Activated CD4-positive, alpha-beta memory T cell treated with anti-CD3 and anti-CD28 coated beads for 36 hours (primary cell): ENCODE measurements around the gene STAT1. TPM values are rescaled to one million over a fixed set of nuclear protein-coding genes. Genes with fewer than 3 reads are reported as not detected.
"Not testable (repeated sequence)": the region's sequence is repeated elsewhere in the genome, so short reads cannot be mapped to it uniquely, and the experiment has no call there.

ENCODE experiments used
- CTCF ChIA-PET: fragments of 350-600 bp; sonication (Branson Sonifier 250); formaldehyde crosslinking; loops from one replicate; lab custom pipeline; 2021; ENCODE audit warnings: antibody characterized with exemption, inconsistent platforms; lab: Charles Lee
- POLR2A ChIA-PET: fragments of 350-600 bp; sonication (Branson Sonifier 250); formaldehyde crosslinking; loops from one replicate; lab custom pipeline; 2021; ENCODE audit warnings: antibody characterized with exemption; lab: Charles Lee
- DNase-seq: peaks from one replicate; pipeline ENCODE4 v3.0.0-alpha.2; 2020
- H3K27ac Mint-ChIP-seq: one replicate; pipeline ENCODE4 v1.8.0; 2021; ENCODE audit warnings: mixed read lengths
- H3K27me3 Mint-ChIP-seq: one replicate; pipeline ENCODE4 v1.8.0; 2021; ENCODE audit warnings: mixed read lengths
- H3K36me3 Mint-ChIP-seq: one replicate; pipeline ENCODE4 v1.8.0; 2021; ENCODE audit warnings: mixed read lengths
- H3K4me1 Mint-ChIP-seq: one replicate; pipeline ENCODE4 v1.8.0; 2021; ENCODE audit warnings: low read depth, mixed read lengths
- H3K4me3 Mint-ChIP-seq: one replicate; pipeline ENCODE4 v1.8.0; 2021; ENCODE audit warnings: mild to moderate bottlenecking, mixed read lengths
- H3K9me3 Mint-ChIP-seq: one replicate; pipeline ENCODE4 v1.8.0; 2021; ENCODE audit warnings: mixed read lengths
- intact Hi-C: fragments of 100-400 bp; cut with micrococcal nuclease; formaldehyde crosslinking; loops from one replicate; pipeline ENCODE4 v1.15.1; 2023
- total RNA-seq, 2 experiments: library from RNA; stranded (reverse); gene quantifications; one replicate each; pipeline ENCODE4 v1.2.3, GENCODE V29; 2021

Gene STAT1
- total RNA-seq, 2 experiments from 2014 or later: 309 to 314 TPM

- peaks cover 55% of the 10 kb centered on the region for H3K4me1 Mint-ChIP-seq
- H3K9me3 Mint-ChIP-seq: peaks cover 14% of the 10 kb centered on the region
- intact Hi-C loops: loop anchor here (5.0 kb wide), 1 partner anchor 35 kb away; no protein-coding TSS in a partner anchor
- no peak for DNase-seq
- H3K27me3 Mint-ChIP-seq: no peaks in the 10 kb centered on the region
- peak overlapping the region; percentile 86 for H3K27ac Mint-ChIP-seq
- H3K4me3 Mint-ChIP-seq: no peak overlapping the region
- CTCF ChIA-PET: interaction anchor here (1.1 to 1.8 kb wide), 4 partner anchors 9 to 25 kb away, joined by 3 to 7 read pairs (median 4); partner anchors contain the start of gene STAT1
- POLR2A ChIA-PET: interaction anchor here (1.2 to 1.5 kb wide), 2 partner anchors 16 to 24 kb away, joined by 3 to 4 read pairs; no protein-coding TSS in a partner anchor
- peaks cover 90% of the 10 kb centered on the region for H3K36me3 Mint-ChIP-seq
Measured at GRCh38 chr2:190996947-190997346, 17.0 kb downstream of the STAT1 start.

GRCh38 chr2:190996338-190996946 lies 17.5 kb downstream of the STAT1 start:
- no peaks in the 10 kb centered on the region for H3K27me3 Mint-ChIP-seq
- H3K4me1 Mint-ChIP-seq: peaks cover 52% of the 10 kb centered on the region
- peaks cover 85% of the 10 kb centered on the region for H3K36me3 Mint-ChIP-seq
- peaks cover 14% of the 10 kb centered on the region for H3K9me3 Mint-ChIP-seq
- CTCF ChIA-PET: interaction anchor here (0.6 to 1.8 kb wide), 5 partner anchors 9 to 24 kb away, joined by 3 to 7 read pairs (median 3); partner anchors contain the start of gene STAT1
- H3K4me3 Mint-ChIP-seq: no peak overlapping the region
- peak overlapping the region; percentile 86 for H3K27ac Mint-ChIP-seq
- DNase-seq: no peak
- intact Hi-C loops: loop anchor here (5.0 kb wide), 1 partner anchor 36 kb away; no protein-coding TSS in a partner anchor
- POLR2A ChIA-PET: interaction anchor here (1.2 kb wide), 1 partner anchor 16 kb away, joined by 4 read pairs; no protein-coding TSS in a partner anchor

- peaks cover 82% of the 10 kb centered on the region for H3K36me3 Mint-ChIP-seq
- H3K4me1 Mint-ChIP-seq: peaks cover 45% of the 10 kb centered on the region
- POLR2A ChIA-PET, H3K27me3 Mint-ChIP-seq, DNase-seq, H3K4me3 Mint-ChIP-seq: not testable (repeated sequence)
- peak overlapping the region; percentile 86 for H3K27ac Mint-ChIP-seq
- CTCF ChIA-PET: interaction anchor here (1.8 kb wide), 1 partner anchor 19 kb away, joined by 4 read pairs; the partner anchor contains the start of gene STAT1
- H3K9me3 Mint-ChIP-seq: peaks cover 14% of the 10 kb centered on the region
- intact Hi-C loops: loop anchor here (5.0 kb wide), 1 partner anchor 37 kb away; no protein-coding TSS in a partner anchor
Measured at GRCh38 chr2:190995315-190995714, 18.7 kb downstream of the STAT1 start.

- ChIA-PET POLR2A (no interaction called here), CTCF (no interaction called here)
- intact Hi-C loops: no loop called here
- Mint-ChIP-seq H3K4me1 (peaks cover 35% of the 10 kb centered on the region), H3K27me3 (no peaks in the 10 kb centered on the region), H3K36me3 (peaks cover 80% of the 10 kb centered on the region), H3K9me3 (peaks cover 14% of the 10 kb centered on the region), H3K27ac (peak overlapping the region; percentile 38), H3K4me3 (no peak overlapping the region)
- DNase-seq: no peak
Measured at GRCh38 chr2:190994148-190994547, 19.8 kb downstream of the STAT1 start.

- ChIA-PET CTCF (no interaction called here), POLR2A (no interaction called here)
- H3K4me3 Mint-ChIP-seq: no peak overlapping the region
- H3K36me3 Mint-ChIP-seq: peaks cover 81% of the 10 kb centered on the region
- H3K27me3 Mint-ChIP-seq: no peaks in the 10 kb centered on the region
- DNase-seq: no peak
- H3K4me1 Mint-ChIP-seq: peaks cover 31% of the 10 kb centered on the region
- H3K27ac Mint-ChIP-seq: peak overlapping the region; percentile 38
- H3K9me3 Mint-ChIP-seq: peaks cover 14% of the 10 kb centered on the region
- intact Hi-C loops: no loop called here
Measured at GRCh38 chr2:190993292-190993643, 20.7 kb downstream of the STAT1 start.

DNA sequence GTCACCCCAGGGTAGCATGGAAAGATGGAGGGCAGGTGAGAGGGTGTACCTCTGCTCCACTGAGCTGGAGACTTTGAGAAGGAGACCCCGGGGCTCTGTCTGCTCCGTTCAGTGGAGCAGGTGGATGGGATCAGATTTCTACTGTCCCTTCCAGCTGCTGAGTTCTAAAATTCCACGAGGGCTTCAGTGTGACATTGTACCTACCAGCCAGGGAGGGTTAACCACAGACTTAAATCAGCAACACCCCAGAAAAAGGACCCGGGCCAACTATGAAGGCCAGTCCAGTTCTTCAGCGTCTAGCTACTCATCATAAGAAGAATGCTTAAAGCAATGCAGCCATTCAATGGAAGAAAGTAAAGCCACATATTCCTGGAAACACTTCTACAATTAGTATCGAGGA lies 23.8 kb downstream of the STAT1 start:
- Mint-ChIP-seq H3K36me3 (peaks cover 76% of the 10 kb centered on the region), H3K27me3 (no peaks in the 10 kb centered on the region), H3K4me1 (peaks cover 22% of the 10 kb centered on the region), H3K27ac (peak overlapping the region; percentile 42), H3K9me3 (peaks cover 3% of the 10 kb centered on the region), H3K4me3 (no peak overlapping the region)
- ChIA-PET CTCF (interaction anchor here (0.6 to 1.4 kb wide), 4 partner anchors 26 to 451 kb away, joined by 3 to 4 read pairs (median 4); no protein-coding TSS in a partner anchor), POLR2A (no interaction called here)
- intact Hi-C loops: no loop called here
- DNase-seq: no peak

DNA sequence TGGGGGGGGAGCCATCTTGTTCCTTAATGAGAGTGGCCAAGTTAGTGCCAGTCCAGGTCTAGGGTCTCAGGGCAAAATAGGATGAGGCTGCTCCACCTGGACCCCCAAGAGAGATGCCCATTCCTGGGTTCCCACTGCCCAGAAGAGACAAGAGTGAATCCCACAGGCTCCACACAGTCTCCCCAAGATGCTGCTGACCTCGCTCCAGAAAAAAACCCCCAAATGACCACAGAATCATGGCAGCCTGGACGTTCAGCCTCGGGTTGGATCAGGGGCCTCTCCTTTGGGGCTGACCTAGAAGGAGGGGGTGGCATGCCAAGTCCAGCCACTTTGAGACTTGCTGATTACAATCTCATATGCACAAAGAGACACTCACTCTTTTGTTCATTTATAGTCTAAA lies 25.1 kb downstream of the STAT1 start:
- no peak overlapping the region for H3K27ac Mint-ChIP-seq
- peaks cover 24% of the 10 kb centered on the region for H3K4me1 Mint-ChIP-seq
- no peak overlapping the region for H3K4me3 Mint-ChIP-seq
- intact Hi-C loops: no loop called here
- H3K9me3 Mint-ChIP-seq: no peaks in the 10 kb centered on the region
- H3K36me3 Mint-ChIP-seq: peaks cover 78% of the 10 kb centered on the region
- CTCF ChIA-PET: interaction anchor here (1.1 to 2.9 kb wide), 4 partner anchors 8 to 138 kb away, joined by 3 to 7 read pairs (median 4); no protein-coding TSS in a partner anchor
- DNase-seq: no peak
- POLR2A ChIA-PET: interaction anchor here (1.3 kb wide), 1 partner anchor 19 kb away, joined by 4 read pairs; no protein-coding TSS in a partner anchor
- H3K27me3 Mint-ChIP-seq: no peaks in the 10 kb centered on the region

DNA sequence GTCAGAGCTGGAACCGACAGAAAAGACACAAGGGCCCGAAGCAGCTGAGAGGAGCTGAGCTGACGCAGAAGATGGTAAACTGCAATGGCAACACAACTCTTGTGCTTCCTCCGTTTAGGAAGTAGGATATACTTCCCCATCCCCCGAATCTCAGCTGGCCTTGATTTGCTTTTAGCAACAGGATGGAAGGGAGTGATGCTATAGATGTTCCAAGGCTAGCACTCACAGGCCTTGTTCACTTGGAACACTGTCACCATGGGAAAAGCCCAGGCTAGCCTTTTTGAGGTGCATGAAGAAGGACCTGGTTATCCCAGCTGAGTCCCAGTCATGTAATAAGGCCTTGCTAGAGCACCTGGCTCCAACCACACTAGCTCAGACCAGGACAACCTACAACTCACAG lies 26.0 kb downstream of the STAT1 start:
- CTCF ChIA-PET: interaction anchor here (0.7 to 2.9 kb wide), 4 partner anchors 9 to 110 kb away, joined by 3 to 7 read pairs (median 4); no protein-coding TSS in a partner anchor
- Mint-ChIP-seq H3K27ac (peak overlapping the region; percentile 45), H3K4me3 (no peak overlapping the region), H3K36me3 (peaks cover 75% of the 10 kb centered on the region), H3K27me3 (no peaks in the 10 kb centered on the region), H3K4me1 (peaks cover 23% of the 10 kb centered on the region), H3K9me3 (no peaks in the 10 kb centered on the region)
- POLR2A ChIA-PET: no interaction called here
- intact Hi-C loops: no loop called here
- DNase-seq: no peak

- no peak overlapping the region for H3K4me3 Mint-ChIP-seq
- peaks cover 30% of the 10 kb centered on the region for H3K4me1 Mint-ChIP-seq
- H3K36me3 Mint-ChIP-seq: peaks cover 79% of the 10 kb centered on the region
- no peaks in the 10 kb centered on the region for H3K9me3 Mint-ChIP-seq
- no peak for DNase-seq
- intact Hi-C loops: no loop called here
- H3K27ac Mint-ChIP-seq: no peak overlapping the region
- ChIA-PET POLR2A (no interaction called here), CTCF (interaction anchor here (2.9 kb wide), 1 partner anchor 10 kb away, joined by 7 read pairs; no protein-coding TSS in a partner anchor)
- no peaks in the 10 kb centered on the region for H3K27me3 Mint-ChIP-seq
Measured at GRCh38 chr2:190987116-190987515, 26.9 kb downstream of the STAT1 start.

GRCh38 chr2:190986221-190986953 lies 27.6 kb downstream of the STAT1 start:
- no peaks in the 10 kb centered on the region for H3K9me3 Mint-ChIP-seq
- no peaks in the 10 kb centered on the region for H3K27me3 Mint-ChIP-seq
- CTCF ChIA-PET: interaction anchor here (2.9 kb wide), 1 partner anchor 11 kb away, joined by 7 read pairs; no protein-coding TSS in a partner anchor
- H3K4me1 Mint-ChIP-seq: peaks cover 30% of the 10 kb centered on the region
- no peak for DNase-seq
- POLR2A ChIA-PET: no interaction called here
- peaks cover 84% of the 10 kb centered on the region for H3K36me3 Mint-ChIP-seq
- H3K4me3 Mint-ChIP-seq: no peak overlapping the region
- peak overlapping the region; percentile 9 for H3K27ac Mint-ChIP-seq
- intact Hi-C loops: no loop called here

GRCh38 chr2:190984595-190984994 lies 29.4 kb downstream of the STAT1 start:
- H3K27ac Mint-ChIP-seq: peak overlapping the region; percentile 52
- intact Hi-C loops: no loop called here
- no peaks in the 10 kb centered on the region for H3K27me3 Mint-ChIP-seq
- POLR2A ChIA-PET: interaction anchor here (0.5 kb wide), 1 partner anchor 39 kb away, joined by 6 read pairs; no protein-coding TSS in a partner anchor
- H3K4me3 Mint-ChIP-seq: no peak overlapping the region
- H3K36me3 Mint-ChIP-seq: peaks cover 87% of the 10 kb centered on the region
- DNase-seq: peak; percentile 43
- CTCF ChIA-PET: no interaction called here
- H3K9me3 Mint-ChIP-seq: no peaks in the 10 kb centered on the region
- H3K4me1 Mint-ChIP-seq: peaks cover 44% of the 10 kb centered on the region
